CD4-positive, alpha-beta T cell treated with Interleukin-17A for 4 hours (primary cell): ENCODE measurements around the gene DDX1.
"Not testable (repeated sequence)": the region's sequence is repeated elsewhere in the genome, so short reads cannot be mapped to it uniquely, and the experiment has no call there.

ENCODE experiments used
- DNase-seq: peaks from one replicate; pipeline ENCODE4 v3.0.0-alpha.2; 2020; ENCODE audit warnings: mixed read lengths

DDX1 gene

DNA sequence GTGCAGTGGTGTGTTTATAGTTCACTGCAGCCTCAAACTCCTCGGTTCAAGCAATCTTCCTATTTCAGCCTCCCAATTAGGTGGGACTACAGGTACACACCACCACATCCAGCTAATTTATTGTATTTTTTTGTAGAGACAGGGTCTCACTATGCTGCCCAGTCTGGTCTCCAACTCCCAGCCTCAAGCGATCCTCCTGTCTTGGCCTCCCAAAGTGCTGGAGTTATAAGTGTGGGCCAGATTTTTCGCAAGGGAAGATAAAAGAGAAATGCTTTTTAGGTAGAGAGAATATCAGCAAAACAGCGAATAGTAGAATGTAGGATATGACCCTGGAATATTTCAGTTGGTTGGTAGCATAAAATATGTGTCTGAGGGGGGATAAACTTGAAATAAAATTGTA is 4.3 kb downstream of the DDX1 start:
- DNase-seq, result no peak

DNA sequence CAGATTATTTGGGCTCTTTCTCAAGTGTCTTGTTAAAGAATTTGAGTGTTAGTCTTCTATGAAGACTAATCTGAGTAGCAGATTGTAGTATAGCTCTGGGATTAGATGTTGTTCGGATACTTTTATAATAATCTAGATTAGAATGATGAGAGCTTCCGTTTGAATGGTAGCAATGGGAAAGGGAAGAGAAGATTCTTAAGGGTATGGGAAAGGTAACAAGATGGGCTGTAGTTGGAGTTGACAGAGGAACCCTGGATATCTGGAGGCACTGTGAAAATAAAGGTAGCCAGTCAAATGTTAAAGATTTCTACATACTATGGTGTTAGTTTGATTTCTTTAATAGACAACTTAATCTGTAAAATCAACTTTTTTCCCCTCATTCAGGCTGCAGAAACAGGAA is 4.7 kb downstream of the DDX1 start:
- no peak for DNase-seq

DNA sequence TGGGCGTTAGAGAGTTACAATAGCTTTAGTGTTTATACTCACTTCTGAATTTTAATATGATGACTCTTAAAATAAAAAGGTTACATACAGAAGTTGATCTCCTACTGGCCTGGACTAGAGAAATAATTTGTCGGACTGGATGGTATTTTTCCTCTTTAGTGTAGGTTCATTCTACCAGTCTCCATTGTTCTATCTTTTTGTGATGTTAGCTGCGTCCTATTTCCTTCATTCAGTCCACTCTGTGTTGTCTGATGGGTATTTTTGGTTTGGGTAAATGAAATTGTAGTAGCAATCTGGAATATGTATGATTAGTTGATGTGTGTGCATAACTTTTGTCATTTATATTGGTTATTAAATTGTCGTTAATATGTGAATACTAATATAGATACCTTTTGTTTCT is 5.3 kb downstream of the DDX1 start:
- no peak for DNase-seq

DNA sequence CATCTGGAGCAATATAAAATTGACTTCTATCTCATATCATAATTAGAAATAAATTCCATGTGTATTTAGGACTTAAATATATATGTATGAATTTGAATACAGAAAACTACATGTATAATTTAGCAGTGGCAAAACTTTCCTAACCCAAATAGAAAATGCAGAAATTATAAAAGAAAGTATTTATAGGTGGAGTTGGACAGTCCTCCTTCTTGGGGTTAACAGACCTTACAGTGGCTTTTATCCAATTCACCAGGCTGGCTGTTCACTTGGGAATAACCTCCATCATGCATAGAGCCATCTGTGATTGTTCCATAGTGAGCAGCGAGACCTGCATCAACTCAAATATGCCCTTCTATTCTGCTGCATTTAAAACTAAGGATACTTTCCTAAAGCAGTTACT is 8.3 kb downstream of the DDX1 start:
- no peak for DNase-seq

DNA sequence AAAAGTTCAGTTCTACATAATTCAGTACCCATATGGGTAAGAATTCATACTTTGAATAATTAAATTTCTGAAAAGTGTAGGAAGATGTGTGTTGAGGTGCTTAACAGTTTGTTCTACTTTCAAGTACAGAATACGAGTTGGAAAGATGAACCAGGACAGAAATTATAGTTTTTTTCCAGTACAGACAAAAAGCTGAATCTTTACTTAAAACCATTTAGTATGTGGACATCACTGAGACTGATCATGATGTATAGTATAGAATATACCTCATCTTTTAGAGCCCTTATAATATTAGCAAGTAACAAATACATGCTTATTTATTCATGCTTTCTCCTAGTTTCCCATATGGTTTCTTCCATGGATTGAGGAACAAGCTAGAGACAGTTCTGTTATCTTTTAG is 10.0 kb downstream of the DDX1 start:
- DNase-seq, result no peak

DNA sequence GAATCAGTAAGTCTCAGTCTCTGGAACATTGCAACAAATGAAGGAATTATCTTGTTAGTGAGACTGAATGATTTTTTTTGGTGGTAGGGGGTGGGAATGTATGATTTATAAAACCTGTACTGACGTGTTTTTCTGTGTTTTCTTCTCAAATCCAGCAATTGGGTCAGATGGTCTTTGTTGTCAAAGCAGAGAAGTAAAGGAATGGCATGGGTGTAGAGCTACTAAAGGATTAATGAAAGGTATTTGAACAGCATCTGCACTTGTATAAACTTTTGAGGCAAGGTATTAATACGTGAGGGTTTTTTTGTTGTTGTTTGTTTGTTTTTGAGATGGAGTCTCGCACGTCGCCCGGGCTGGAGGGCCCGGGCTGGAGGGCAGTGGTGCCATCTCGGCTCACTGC is 10.7 kb downstream of the DDX1 start:
- no peak for DNase-seq

DNA sequence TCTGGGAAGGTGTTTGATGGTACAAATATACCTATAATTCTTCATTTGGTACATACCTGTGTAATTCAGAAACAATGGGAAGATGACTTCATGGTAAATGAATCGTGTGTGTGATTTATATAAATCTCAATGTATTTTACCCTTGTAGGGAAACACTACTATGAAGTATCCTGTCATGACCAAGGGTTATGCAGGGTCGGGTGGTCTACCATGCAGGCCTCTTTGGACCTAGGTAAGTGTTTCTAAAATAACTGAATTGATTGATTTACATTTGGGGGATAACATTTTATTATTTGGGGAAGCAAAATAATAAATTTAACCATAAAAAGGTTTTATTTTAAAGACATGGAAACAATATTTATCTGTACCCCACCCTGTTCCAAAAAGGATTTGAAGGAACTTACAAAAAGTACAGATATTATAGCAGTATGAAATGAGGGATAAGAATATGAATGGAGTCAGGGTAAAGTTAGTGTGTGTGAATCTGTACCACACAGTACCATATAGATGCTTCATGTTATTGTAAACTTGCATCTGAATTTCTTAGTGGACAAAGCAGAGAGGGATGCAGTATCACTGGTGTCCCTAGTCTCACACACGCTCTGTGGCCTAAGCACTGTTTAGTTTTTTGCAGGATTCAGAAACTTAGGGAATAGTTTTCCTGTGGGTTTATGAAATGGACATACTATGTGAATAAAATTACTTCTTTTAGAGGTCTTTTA is 11.5 kb downstream of the DDX1 start:
- DNase-seq, result no peak

DNA sequence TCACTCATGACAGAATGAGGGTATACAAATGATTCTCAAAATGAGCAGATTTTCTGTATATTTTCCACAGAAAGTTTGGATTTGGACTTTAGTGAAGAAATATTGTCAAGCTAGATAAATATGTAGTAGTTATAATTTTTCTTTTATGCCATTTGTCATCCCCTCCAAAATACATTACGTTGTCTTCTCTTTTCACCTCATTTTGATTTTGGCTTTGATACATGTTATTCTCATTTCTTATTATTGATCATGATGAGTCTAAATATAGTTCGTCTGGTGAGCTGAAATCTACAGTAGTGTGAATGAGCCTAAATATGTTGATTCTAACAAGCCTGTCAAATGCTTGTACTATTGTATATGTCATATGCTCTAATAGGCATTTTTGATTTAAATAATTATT is 12.3 kb downstream of the DDX1 start:
- DNase-seq, result no peak

DNA sequence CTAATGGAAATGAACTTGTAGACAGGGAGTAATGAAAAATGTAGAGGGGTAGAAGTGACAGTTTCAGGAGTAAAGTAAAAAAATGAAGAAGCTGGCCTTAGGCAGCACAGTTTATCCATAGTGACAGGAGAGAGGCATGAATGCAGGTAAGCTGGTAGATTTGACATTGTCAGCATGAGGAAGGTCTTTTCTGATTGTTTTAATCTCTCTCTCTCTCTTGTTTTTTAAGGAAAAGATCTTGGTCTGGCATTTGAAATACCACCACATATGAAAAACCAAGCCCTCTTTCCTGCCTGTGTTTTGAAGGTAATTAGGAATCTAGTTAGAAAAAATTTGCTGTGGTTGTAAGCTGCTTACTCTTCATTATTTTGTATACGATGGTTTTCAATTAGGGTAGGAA is 14.1 kb downstream of the DDX1 start:
- no peak for DNase-seq

DNA sequence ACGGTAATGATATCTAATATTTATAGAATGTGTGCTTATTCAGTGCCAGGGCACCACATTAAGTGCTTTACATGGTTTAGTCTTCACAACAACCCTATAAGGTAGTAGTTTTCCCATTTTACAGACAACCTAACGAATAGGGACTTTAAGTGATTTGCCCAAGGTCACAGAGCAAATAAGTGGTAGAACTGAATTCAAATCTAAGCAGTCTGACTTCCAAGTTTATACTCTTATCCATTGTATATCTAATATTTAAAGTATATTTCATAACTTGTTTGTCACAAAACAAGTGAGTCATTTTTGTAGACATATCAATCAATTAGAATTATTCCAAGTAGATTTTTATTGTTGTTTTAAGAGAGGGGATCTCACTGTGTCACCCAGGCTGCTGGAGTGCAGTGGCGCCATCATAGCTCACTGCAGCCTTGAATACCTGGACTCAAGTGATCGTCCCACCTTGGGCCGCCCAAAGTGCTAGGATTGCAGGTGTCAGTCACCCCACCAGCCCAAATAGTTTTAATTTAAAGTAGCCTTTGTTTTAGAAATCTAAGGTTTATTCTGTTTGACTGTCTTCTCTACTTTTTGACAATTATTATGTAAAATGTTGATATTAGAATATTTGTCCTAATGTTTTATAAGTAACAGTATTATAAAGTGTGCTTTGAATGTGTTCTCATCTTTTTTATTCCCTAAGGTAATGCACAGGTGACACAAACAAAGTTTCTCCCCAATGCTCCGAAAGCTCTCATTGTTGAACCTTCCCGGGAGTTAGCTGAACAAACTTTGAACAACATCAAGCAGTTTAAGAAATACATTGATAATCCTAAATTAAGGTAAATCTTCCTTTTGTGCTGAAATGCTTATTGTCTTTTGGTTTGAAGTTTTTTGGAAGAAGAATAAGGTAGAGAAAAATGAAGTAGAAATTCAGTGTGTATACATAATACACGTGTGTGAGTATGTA is 15.1 kb downstream of the DDX1 start:
- no peak for DNase-seq

DNA sequence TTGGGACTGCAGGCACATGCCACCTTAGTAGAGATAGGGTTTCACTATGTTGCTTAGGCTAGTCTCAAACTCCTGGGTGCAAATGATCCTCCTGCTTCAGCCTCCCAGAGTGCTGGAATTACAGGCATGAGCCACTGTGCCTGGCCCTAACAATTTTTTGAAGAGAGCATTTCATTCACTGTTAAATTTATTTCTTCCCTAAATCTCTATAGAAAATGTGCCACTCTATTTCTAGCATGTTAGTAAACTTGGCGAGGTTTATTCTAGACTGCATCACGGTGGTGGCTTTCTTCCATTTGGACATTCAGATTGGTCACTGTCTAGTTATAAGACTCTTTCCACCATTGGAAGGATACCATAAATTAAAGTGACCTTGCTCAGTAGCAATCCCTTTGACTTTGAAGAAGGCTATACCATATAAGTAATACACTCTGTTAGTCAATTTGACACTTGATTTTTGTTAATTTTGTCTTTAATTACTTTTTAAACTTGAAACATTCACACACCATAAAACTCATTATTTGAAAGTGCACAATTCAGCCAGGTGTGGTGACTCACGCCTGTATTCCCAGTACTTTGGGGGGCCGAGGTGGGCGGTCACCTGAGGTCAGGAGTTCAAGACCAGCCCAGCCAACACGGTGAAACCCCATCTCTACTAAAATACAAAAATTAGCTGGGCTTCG is 16.2 kb downstream of the DDX1 start:
- no peak for DNase-seq

DNA sequence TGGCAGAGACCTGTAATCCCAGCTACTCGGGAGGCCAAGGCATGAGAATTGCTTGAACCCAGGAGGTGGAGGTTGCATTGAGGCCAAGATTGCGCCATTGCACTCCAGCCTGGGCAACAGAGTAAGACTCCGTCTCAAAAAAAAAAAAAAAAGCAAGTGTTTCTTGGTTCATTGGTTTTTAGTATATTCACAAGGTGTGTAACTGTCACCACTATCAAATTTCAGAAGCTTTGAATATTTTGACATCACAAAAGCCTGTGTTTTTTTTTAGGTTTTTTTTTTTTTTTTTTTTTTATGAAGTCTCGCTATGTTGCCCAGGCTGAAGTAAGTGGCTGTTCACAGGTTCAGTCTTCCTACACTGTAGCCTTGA is 16.7 kb downstream of the DDX1 start:
- DNase-seq, result no peak

DNA sequence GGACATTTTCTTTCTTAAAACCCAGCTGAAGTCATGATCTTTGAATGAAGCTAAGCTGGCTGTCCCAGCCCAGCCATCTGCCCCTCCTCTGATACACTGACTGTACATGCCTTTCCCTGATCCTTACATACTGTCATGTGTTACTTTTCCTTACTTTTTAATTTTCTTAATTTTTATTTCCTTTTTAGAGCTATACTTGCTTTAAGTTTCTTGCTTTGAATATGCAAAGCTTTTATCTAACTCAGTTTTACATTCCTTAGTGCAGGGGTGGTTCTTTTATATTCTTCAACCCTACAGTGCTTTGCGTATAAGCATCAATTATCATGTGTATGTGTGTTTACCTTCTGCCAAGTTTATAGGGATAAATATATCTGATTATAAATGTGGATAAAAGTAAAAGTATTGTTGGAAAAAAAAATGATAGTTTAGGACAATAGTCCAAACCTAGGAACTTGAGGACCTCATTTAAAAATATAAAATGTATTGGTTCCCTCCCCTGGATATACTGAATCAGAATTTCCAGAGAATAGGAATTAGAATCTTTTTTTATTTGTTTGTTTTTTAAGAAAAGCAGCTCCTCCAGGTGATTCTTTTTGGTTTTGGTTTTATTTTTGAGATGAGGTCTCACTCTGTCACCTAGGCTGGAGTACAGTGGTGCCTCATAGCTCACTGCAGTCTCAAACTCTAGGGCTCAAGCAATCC is 17.8 kb downstream of the DDX1 start:
- DNase-seq, result no peak

DNA sequence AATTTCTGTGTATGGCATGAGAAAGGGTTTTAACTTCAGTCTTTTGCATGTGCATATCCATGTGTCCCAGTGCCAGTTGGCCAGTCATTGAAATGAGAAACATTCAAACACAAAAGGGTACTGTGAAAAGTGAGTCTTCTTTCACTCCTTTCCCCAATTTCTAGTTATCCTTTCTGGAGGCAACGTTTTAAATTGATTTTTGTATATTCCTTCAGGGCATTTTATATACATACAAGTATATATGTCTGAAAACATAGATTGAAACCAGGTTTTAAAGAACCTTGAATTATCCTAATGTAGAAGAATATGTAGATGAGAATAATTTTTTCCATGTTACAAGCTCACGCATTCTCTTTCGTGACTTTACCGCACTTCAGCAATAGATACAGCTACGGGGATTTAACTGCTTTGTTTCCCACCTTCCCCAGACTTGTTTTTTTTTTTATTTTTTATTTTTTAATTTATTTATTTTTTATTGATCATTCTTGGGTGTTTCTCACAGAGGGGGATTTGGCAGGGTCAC is 18.8 kb downstream of the DDX1 start:
- no peak for DNase-seq

DNA sequence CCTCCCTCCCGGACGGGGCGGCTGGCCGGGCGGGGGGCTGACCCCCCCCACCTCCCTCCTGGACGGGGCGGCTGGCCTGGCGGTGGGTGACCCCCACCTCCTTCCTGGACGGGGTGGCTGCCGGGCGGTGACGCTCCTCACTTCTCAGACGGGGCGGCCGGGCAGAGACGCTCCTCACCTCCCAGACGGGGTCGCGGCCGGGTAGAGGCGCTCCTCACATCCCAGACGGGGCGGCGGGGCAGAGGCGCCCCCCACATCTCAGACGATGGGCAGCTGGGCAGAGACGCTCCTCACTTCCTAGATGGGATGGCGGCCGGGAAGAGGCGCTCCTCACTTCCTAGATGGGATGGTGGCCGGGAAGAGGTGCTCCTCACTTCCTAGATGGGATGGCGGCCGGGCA is 20.4 kb downstream of the DDX1 start:
- not testable (repeated sequence) for DNase-seq

DNA sequence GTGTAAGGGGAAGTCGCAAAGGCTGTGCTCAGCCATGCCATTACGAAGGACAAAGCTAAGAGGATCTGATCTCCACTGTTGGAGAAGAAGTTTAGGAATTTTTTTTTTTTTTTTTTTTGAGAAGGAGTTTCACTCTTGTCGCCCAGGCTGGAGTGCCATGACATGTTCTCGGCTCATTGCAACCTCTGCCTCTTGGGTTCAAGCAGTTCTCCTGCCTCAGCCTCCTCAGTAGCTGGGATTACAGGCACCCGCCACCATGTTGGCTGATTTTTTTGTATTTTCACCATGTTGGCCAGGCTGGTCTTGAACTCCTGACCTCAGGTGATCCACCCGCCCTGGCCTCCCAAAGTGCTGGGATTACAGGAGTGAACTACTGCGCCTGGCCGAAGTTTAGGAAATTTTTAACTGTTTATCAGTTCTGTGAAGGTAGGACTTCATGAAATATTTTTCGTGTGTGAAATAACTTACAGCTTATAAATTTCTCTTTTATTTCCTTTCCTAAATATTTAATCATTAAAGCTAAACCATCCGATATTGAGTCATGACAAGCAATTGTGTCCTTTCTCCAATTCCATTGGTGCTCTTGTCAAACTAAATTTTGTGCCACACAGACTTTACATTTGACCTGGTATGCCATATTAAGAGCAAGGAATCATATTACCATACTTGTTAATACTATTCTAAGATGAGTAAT is 22.2 kb downstream of the DDX1 start:
- DNase-seq, result no peak

DNA sequence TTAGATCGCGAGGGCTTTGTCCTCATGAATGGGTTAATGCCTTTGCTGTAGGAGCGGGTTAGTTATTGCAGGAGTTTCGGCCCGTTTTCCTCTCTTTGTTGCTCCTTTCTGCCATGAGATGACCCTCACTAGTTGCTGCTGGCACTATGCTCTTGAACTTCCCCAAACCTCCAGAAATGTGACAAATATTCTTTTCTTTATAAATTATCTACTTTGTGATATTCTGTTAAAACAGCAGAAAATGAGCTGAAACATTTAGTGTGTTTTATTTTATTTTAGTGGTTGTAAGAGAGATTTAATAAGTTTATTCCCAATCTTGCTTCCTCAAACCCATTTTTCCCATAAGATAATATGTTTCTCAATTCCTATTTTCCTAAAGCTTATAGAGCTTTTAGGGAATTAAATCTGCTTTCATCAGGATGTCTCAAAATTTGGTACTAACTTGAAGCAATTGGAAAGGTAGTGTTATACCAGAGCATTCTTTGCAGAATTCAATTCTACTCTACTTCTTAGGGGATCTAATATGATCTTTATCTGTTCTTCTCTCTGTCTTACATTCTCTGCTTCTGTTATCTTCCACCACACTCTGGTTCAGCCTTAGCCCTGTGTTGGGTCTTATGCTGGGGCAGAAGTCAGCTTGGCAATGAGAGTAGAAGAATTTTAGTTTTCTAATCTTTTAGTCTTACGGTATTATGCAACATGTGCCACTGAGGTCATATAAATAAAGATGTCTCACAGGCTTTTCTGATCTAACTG is 23.1 kb downstream of the DDX1 start:
- no peak for DNase-seq

DNA sequence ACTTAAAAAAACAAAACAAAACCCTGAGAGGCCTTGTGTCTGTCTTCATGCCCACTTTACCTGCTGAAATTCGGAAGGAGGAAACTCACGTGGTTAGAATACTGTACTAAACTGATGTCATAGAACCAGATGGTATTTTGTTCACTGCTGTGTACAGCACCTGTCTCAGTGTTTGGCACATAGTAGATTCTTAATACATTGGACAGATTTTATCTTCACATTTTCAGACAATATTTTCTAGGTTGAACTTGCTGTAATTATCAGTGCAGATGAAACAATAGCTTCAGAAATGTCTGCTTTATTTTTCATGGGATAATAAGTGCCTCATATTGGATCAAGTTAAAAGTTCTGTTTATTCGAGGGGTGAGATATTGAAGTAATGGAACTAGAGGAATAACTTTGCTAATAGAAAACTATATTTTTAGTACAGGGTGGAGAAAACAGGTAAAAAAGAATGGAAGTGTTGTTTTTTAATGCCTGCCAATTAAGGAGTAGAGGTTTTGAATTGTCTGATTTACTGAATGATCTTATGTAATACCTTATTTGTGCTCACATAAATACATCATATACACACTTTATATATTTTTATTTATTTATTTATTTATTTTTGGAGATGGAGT is 23.7 kb downstream of the DDX1 start:
- no peak for DNase-seq

DNA sequence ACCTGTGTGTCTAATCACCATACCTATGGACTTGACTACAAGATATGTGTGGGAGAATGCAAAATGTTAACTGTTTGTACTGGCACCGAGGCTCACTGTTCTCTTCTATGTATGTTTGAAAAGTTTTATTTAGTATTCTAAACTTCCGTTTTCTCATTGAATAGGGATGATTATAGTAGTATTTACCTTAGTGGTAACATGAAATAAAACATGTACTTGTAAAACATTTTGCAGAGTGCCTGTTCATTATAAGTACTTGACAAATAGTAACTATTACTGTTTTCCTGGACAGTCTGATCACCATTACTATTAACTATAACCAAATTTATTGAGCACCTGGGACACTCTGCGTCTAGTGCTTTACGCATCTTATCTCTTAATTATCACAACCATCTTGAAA is 24.8 kb downstream of the DDX1 start:
- DNase-seq, result no peak

DNA sequence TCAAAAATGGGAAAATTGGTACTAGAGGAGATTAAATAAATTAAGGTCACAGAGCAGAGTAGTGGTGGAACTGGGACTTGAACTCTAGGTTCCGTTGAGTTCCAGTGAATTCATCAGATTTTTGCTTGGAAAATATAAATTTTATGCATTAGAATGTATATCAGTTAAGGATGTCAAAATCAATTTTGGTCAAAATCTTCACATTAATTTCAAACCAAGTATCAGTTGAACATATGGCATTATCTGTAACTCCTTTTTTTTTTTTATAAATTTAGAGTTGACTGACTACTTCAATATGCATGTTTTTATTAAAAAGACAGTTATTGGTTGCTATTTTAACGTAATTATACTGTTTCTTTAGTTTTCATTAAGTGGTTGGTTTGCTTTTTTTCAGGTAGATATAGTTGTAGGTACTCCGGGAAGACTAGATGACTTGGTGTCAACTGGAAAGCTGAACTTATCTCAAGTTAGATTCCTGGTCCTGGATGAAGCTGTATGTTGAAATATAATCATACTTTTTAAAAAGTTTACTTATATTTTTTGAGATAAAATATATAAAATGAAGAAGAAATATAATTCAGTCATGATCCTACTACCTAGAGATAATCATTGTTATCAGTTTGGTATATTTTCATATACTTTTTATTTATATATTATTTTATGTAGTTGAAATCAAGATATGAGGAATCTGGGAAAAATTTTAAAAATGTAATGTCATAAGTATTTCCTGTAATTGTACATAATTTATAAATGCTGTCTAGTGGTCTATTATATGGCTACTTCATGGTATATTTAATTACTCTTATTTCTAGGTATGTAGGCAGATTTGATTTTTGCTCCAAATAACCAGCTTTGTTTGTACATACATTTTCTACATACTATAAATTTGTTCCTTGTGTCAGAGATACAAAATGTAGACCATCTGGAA is 25.4 kb downstream of the DDX1 start:
- DNase-seq, result no peak
